ENCODE results near the gene FAM83F.

DNA sequence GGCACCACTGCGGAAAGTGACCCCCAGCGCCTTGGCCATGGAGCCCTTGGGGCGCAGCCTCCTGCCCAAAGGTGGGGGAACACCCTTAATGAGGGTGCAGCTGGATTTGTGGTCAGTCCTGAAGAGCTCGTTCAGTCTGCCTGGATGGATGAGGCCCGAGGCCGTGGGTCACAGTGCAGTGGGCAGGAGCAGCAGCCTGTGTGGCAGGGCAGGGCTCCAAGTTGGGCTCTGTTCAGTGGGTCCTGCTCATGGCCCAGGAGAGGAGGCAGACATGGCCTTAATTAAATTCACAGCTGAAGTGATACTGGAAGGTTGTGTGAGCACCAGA is 33.3 kb downstream of the FAM83F start:
- TF ChIP-seq, protein P1, sequence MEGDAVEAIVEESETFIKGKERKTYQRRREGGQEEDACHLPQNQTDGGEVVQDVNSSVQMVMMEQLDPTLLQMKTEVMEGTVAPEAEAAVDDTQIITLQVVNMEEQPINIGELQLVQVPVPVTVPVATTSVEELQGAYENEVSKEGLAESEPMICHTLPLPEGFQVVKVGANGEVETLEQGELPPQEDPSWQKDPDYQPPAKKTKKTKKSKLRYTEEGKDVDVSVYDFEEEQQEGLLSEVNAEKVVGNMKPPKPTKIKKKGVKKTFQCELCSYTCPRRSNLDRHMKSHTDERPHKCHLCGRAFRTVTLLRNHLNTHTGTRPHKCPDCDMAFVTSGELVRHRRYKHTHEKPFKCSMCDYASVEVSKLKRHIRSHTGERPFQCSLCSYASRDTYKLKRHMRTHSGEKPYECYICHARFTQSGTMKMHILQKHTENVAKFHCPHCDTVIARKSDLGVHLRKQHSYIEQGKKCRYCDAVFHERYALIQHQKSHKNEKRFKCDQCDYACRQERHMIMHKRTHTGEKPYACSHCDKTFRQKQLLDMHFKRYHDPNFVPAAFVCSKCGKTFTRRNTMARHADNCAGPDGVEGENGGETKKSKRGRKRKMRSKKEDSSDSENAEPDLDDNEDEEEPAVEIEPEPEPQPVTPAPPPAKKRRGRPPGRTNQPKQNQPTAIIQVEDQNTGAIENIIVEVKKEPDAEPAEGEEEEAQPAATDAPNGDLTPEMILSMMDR (IDR thresholded peaks at IDR 0.05; ENCODE audit: low read depth, low read length, missing input control) = no peak
- TF ChIP-seq, protein P2, sequence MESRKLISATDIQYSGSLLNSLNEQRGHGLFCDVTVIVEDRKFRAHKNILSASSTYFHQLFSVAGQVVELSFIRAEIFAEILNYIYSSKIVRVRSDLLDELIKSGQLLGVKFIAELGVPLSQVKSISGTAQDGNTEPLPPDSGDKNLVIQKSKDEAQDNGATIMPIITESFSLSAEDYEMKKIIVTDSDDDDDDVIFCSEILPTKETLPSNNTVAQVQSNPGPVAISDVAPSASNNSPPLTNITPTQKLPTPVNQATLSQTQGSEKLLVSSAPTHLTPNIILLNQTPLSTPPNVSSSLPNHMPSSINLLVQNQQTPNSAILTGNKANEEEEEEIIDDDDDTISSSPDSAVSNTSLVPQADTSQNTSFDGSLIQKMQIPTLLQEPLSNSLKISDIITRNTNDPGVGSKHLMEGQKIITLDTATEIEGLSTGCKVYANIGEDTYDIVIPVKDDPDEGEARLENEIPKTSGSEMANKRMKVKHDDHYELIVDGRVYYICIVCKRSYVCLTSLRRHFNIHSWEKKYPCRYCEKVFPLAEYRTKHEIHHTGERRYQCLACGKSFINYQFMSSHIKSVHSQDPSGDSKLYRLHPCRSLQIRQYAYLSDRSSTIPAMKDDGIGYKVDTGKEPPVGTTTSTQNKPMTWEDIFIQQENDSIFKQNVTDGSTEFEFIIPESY (IDR thresholded peaks at IDR 0.05) = no peak
- TF ChIP-seq RXRA (IDR thresholded peaks at IDR 0.05) (no peak), GABPA (IDR thresholded peaks at IDR 0.05 in 1 of 2, conservative IDR thresholded peaks at IDR 0.05 in 1 of 2) (no peak), TAF1 (conservative IDR thresholded peaks at IDR 0.05) (no peak), HNF4G (IDR thresholded peaks at IDR 0.05) (no peak), JUND (IDR thresholded peaks at IDR 0.05) (no peak), RAD21 (IDR thresholded peaks at IDR 0.05) (no peak)
- TF ChIP-seq, protein P3, sequence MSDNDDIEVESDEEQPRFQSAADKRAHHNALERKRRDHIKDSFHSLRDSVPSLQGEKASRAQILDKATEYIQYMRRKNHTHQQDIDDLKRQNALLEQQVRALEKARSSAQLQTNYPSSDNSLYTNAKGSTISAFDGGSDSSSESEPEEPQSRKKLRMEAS (IDR thresholded peaks at IDR 0.05) = no peak
